HepG2 (cell line): ENCODE measurements around the gene PHAX. TPM values are rescaled to one million over a fixed set of nuclear protein-coding genes. Genes with fewer than 3 reads are reported as not detected.

Source experiments
- ARID3A ChIP-seq: IDR thresholded peaks from 2 replicates; pipeline ENCODE4 v1.6.1; 2012; ENCODE audit warnings: low read depth, low read length, improper control_type of control experiment
- ARID5B ChIP-seq: IDR thresholded peaks from 2 replicates; pipeline ENCODE4 v1.4.0; 2020; ENCODE audit warnings: mild to moderate bottlenecking, missing genetic modification reagents
- CEBPG ChIP-seq: IDR thresholded peaks from 2 replicates; pipeline ENCODE4 v1.6.1; 2016
- FOXA3 ChIP-seq: IDR thresholded peaks from 2 replicates; pipeline ENCODE4 v1.6.1; 2016; ENCODE audit warnings: missing genetic modification reagents, missing compliant biosample characterization
- NR2F1 ChIP-seq, 2 experiments: fragments of 450-650 bp in 1 of 2; formaldehyde crosslinking in 1 of 2; IDR thresholded peaks; 2 replicates each; pipeline versions ENCODE4 v1.5.0 to v1.6.1; 2016 to 2020; ENCODE audit warnings: mild to moderate bottlenecking in 1 of 2, missing compliant biosample characterization in 1 of 2, missing genetic modification reagents in 1 of 2, moderate library complexity in 1 of 2
- SOX6 ChIP-seq, 2 experiments: fragments of 450-650 bp in 1 of 2; sonication (generic) in 1 of 2; formaldehyde crosslinking in 1 of 2; IDR thresholded peaks; 2 replicates each; pipeline versions ENCODE4 v1.4.0 to v1.6.1; 2017 to 2020; ENCODE audit warnings: antibody characterized with exemption in 1 of 2, mild to moderate bottlenecking in 1 of 2, missing genetic modification reagents in 1 of 2
- ZNF7 ChIP-seq: IDR thresholded peaks from 2 replicates; pipeline ENCODE4 v1.6.1; 2016; ENCODE audit warnings: missing biosample characterization, missing genetic modification reagents
- polyA plus RNA-seq, 8 experiments: library from polyadenylated mRNA; depleted of rRNA in 3 of 8; stranded (reverse) in 7 of 8; unstranded in 1 of 8; fragments of >200 nt; fragmentation: Illumina TruSeq in 4 of 8; extraction: Trizol in 4 of 8; gene quantifications; 2 replicates each; pipeline versions ENCODE4 v1.2.1 to v1.2.3, GENCODE V29; 2011 to 2016; ENCODE audit warnings: low read depth in 4 of 8, missing spikeins in 1 of 8, mixed read lengths in 1 of 8; ENCODE audit not compliant: insufficient read depth in 1 of 8
- total RNA-seq, 5 experiments: library from RNA; depleted of rRNA; stranded (reverse); fragments of >200 nt; fragmentation: Illumina TruSeq; extraction: Trizol; gene quantifications; 2 replicates each; pipeline ENCODE4 v1.2.3, GENCODE V29; 2016; ENCODE audit warnings: low read depth in 1 of 5
- TF ChIP-seq, protein P1 (sequence below): sonication (generic); formaldehyde crosslinking; IDR thresholded peaks from 2 replicates; pipeline ENCODE4 v1.4.0; 2020; ENCODE audit warnings: missing genetic modification reagents
- TF ChIP-seq, protein P2 (sequence below): IDR thresholded peaks from 2 replicates; pipeline ENCODE4 v1.6.1; 2018; ENCODE audit warnings: missing genetic modification reagents

The PHAX gene
- total and polyA plus RNA-seq, 2 of the 13 experiments (the other 11 are each of a cell fraction or from before 2014, with no cell fraction given) = 20.0 to 59.7 TPM

DNA sequence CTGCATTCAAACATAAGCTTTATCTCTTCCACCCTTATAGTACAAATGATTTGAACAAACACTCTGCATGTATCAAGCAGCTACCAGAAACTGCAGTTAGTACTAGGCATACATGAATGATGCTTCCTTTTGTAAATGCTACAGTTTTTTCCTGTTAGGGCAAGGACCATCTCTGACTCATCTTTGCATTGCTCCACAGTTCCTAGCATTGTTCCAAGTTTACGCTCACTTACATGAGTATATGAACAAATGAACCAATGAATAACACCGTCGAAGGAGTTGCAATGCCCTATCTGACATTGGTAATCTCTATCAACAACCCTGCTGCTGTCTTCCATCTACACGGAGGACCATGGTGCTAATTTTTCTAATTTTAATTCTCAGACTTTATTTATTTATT, 3.6 kb upstream of the PHAX start (continued):
- TF ChIP-seq, protein P1, sequence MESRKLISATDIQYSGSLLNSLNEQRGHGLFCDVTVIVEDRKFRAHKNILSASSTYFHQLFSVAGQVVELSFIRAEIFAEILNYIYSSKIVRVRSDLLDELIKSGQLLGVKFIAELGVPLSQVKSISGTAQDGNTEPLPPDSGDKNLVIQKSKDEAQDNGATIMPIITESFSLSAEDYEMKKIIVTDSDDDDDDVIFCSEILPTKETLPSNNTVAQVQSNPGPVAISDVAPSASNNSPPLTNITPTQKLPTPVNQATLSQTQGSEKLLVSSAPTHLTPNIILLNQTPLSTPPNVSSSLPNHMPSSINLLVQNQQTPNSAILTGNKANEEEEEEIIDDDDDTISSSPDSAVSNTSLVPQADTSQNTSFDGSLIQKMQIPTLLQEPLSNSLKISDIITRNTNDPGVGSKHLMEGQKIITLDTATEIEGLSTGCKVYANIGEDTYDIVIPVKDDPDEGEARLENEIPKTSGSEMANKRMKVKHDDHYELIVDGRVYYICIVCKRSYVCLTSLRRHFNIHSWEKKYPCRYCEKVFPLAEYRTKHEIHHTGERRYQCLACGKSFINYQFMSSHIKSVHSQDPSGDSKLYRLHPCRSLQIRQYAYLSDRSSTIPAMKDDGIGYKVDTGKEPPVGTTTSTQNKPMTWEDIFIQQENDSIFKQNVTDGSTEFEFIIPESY (CRISPR knock-in tag) = 0 out of 2 replicates have a peak, but pooled peaks have one; percentile 2
- TF ChIP-seq NR2F1 (CRISPR knock-in tag; IDR thresholded peaks at IDR 0.05) = no peak
- peak; percentile 53 for TF ChIP-seq ARID5B (CRISPR knock-in tag)
- TF ChIP-seq CEBPG (CRISPR knock-in tag) = peak; percentile 53; the same call in 1 of the 2 replicates
- peak; percentile 11; the same call in 1 of the 2 replicates for TF ChIP-seq ARID3A
- no peak for TF ChIP-seq SOX6 (IDR thresholded peaks at IDR 0.05)
- TF ChIP-seq SOX6 (CRISPR knock-in tag; IDR thresholded peaks at IDR 0.05) = peak; percentile 46; the same call in 1 of the 2 replicates
- peak; percentile 44; the same call in 1 of the 2 replicates for TF ChIP-seq ZNF7 (CRISPR knock-in tag)
- peak; percentile 36 for TF ChIP-seq FOXA3 (CRISPR knock-in tag)
- TF ChIP-seq, protein P2, sequence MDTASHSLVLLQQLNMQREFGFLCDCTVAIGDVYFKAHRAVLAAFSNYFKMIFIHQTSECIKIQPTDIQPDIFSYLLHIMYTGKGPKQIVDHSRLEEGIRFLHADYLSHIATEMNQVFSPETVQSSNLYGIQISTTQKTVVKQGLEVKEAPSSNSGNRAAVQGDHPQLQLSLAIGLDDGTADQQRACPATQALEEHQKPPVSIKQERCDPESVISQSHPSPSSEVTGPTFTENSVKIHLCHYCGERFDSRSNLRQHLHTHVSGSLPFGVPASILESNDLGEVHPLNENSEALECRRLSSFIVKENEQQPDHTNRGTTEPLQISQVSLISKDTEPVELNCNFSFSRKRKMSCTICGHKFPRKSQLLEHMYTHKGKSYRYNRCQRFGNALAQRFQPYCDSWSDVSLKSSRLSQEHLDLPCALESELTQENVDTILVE = no peak
